Type B pancreatic cell (in vitro differentiated cells): ENCODE data around the gene ZFYVE9. TPM values are rescaled to one million over a fixed set of nuclear protein-coding genes. Genes with fewer than 3 reads are reported as not detected.

Experiments used
- DNase-seq: peaks from one replicate; pipeline ENCODE4 v3.0.0; 2021; ENCODE audit warnings: mixed read lengths; ENCODE audit not compliant: unreplicated experiment; ENCODE audit errors: extremely low spot score
- H3K27ac Mint-ChIP-seq: 2 replicates; pipeline ENCODE4 v1.8.0; 2021; ENCODE audit warnings: mild to moderate bottlenecking, mixed read lengths
- H3K27me3 Mint-ChIP-seq: 2 replicates; pipeline ENCODE4 v1.8.0; 2021; ENCODE audit warnings: mixed read lengths
- H3K36me3 Mint-ChIP-seq: 2 replicates; pipeline ENCODE4 v1.8.0; 2021; ENCODE audit warnings: mixed read lengths
- H3K4me1 Mint-ChIP-seq: one replicate; pipeline ENCODE4 v1.8.0; 2021; ENCODE audit warnings: mixed read lengths; ENCODE audit not compliant: unreplicated experiment
- H3K4me3 Mint-ChIP-seq: 2 replicates; pipeline ENCODE4 v1.8.0; 2021; ENCODE audit warnings: mild to moderate bottlenecking, mixed read lengths
- H3K9me3 Mint-ChIP-seq: 2 replicates; pipeline ENCODE4 v1.8.0; 2021; ENCODE audit warnings: mixed read lengths
- CTCF ChIP-seq: fragments of 200-600 bp; sonication (generic); conservative IDR thresholded peaks from 2 replicates; pipeline ENCODE4 v1.5.0; 2021; ENCODE audit warnings: antibody characterized with exemption, mild to moderate bottlenecking
- total RNA-seq: library from RNA; stranded (reverse); gene quantifications from 2 replicates; pipeline ENCODE4 v1.2.1, GENCODE V29; 2021; ENCODE audit warnings: low replicate concordance

The ZFYVE9 gene
- total RNA-seq, 1 donor from 2014 or later, result 30.6 TPM

GRCh38 chr1:52238474-52238873 lies 96.6 kb downstream of the ZFYVE9 start:
- no peak for TF ChIP-seq CTCF
- Mint-ChIP-seq H3K27me3 (peaks cover 3% of the 10 kb centered on the region), H3K36me3 (peaks cover 9% of the 10 kb centered on the region), H3K9me3 (no peaks in the 10 kb centered on the region), H3K27ac (no peak overlapping the region), H3K4me3 (no peak overlapping the region), H3K4me1 (peaks cover 7% of the 10 kb centered on the region)
- no peak for DNase-seq

GRCh38 chr1:52238887-52239707 lies 97.2 kb downstream of the ZFYVE9 start:
- Mint-ChIP-seq H3K9me3 (no peaks in the 10 kb centered on the region), H3K4me3 (no peak overlapping the region), H3K27ac (no peak overlapping the region), H3K4me1 (peaks cover 7% of the 10 kb centered on the region), H3K27me3 (peaks cover 3% of the 10 kb centered on the region), H3K36me3 (peaks cover 6% of the 10 kb centered on the region)
- no peak for TF ChIP-seq CTCF
- DNase-seq, result no peak

- DNase-seq, result no peak
- TF ChIP-seq CTCF, result no peak
- H3K36me3 Mint-ChIP-seq, result peaks cover 5% of the 10 kb centered on the region
- no peak overlapping the region for H3K4me3 Mint-ChIP-seq
- no peak overlapping the region for H3K27ac Mint-ChIP-seq
- H3K4me1 Mint-ChIP-seq, result peaks cover 7% of the 10 kb centered on the region
- peaks cover 3% of the 10 kb centered on the region for H3K27me3 Mint-ChIP-seq
- no peaks in the 10 kb centered on the region for H3K9me3 Mint-ChIP-seq
These were observed 97.8 kb downstream of the ZFYVE9 start for GRCh38 chr1:52239708-52240001.

GRCh38 chr1:52240592-52241210 lies 98.8 kb downstream of the ZFYVE9 start:
- no peak for TF ChIP-seq CTCF
- Mint-ChIP-seq H3K4me3 (no peak overlapping the region), H3K27ac (no peak overlapping the region), H3K9me3 (no peaks in the 10 kb centered on the region), H3K36me3 (peaks cover 5% of the 10 kb centered on the region), H3K27me3 (peaks cover 3% of the 10 kb centered on the region), H3K4me1 (peaks cover 7% of the 10 kb centered on the region)
- DNase-seq, result no peak

- Mint-ChIP-seq H3K36me3 (peaks cover 8% of the 10 kb centered on the region), H3K9me3 (no peaks in the 10 kb centered on the region), H3K27me3 (peaks cover 2% of the 10 kb centered on the region), H3K4me1 (peaks cover 7% of the 10 kb centered on the region), H3K27ac (no peak overlapping the region), H3K4me3 (no peak overlapping the region)
- no peak for TF ChIP-seq CTCF
- DNase-seq, result no peak
These were observed 101.5 kb downstream of the ZFYVE9 start for GRCh38 chr1:52243221-52243987.
